Upper lobe of left lung (tissue), 4 donors: ENCODE data around the gene PNCK.

ENCODE experiments used
- CTCF ChIP-seq, 6 experiments: fragments of 450-650 bp in 4 of 6; fragments of 200-600 bp in 2 of 6; sonication (generic) in 2 of 6; IDR thresholded peaks; one replicate each; pipeline ENCODE4 v1.5.1; 2016 to 2019; ENCODE audit warnings: antibody characterized with exemption in 6 of 6
- POLR2A ChIP-seq, 4 donors: fragments of 450-650 bp; IDR thresholded peaks; one replicate each; pipeline ENCODE4 v1.5.1; 2016 to 2017; ENCODE audit warnings: antibody characterized with exemption in 4 of 4, mild to moderate bottlenecking in 2 of 4
- POLR2AphosphoS5 ChIP-seq, 2 donors: sonication (generic); formaldehyde crosslinking; IDR thresholded peaks; one replicate each; pipeline ENCODE4 v1.5.1; 2017; ENCODE audit warnings: antibody characterized with exemption in 2 of 2

- TF ChIP-seq POLR2A (IDR thresholded peaks at IDR 0.05): no peak
- TF ChIP-seq CTCF (IDR thresholded peaks at IDR 0.05): no peak
- TF ChIP-seq POLR2AphosphoS5 (IDR thresholded peaks at IDR 0.05): no peak
Observed at GRCh38 chrX:153634832-153635231, 38.8 kb downstream of the PNCK start.
